Neural cell (in vitro differentiated cells): ENCODE results near the gene CYP39A1. TPM values are rescaled to one million over a fixed set of nuclear protein-coding genes. Genes with fewer than 3 reads are reported as not detected.
A peak's percentile ranks its signal among the peaks of the same experiment; 100 is the strongest.

Experiments
- H2AFZ ChIP-seq: fragments of 200-600, 300-800 bp; sonication (generic), shearing (Covaris generic); 2 replicates; pipeline ENCODE4 v1.6.0; 2014; ENCODE audit warnings: low read depth, mild to moderate bottlenecking, antibody characterized with exemption, low read length, moderate library complexity
- H3F3A ChIP-seq: fragments of 200-600 bp; shearing (Covaris generic); 2 replicates; pipeline ENCODE4 v1.6.1; 2016; ENCODE audit warnings: mild to moderate bottlenecking, moderate library complexity, mixed read lengths, antibody characterized with exemption, low read length; ENCODE audit not compliant: insufficient read depth, poor library complexity, severe bottlenecking
- H3K27ac ChIP-seq: fragments of 200-600, 300-800 bp; sonication (generic), shearing (Covaris generic); 2 replicates; pipeline ENCODE4 v1.5.1; 2014; ENCODE audit warnings: mild to moderate bottlenecking, low read length, moderate library complexity
- H3K27me3 ChIP-seq: fragments of 300-800, 200-600 bp; sonication (generic), shearing (Covaris generic); 2 replicates; pipeline ENCODE4 v1.6.0; 2014; ENCODE audit warnings: mild to moderate bottlenecking, low read depth, low read length, moderate library complexity; ENCODE audit not compliant: insufficient read depth
- H3K36me3 ChIP-seq: fragments of 300-800, 200-600 bp; sonication (generic), shearing (Covaris generic); 2 replicates; pipeline ENCODE4 v1.5.1; 2014; ENCODE audit warnings: mild to moderate bottlenecking, antibody characterized with exemption, low read length, moderate library complexity; ENCODE audit not compliant: insufficient read depth
- H3K4me2 ChIP-seq: fragments of 300-800, 200-600 bp; sonication (generic), shearing (Covaris generic); 2 replicates; pipeline ENCODE4 v1.6.0; 2014; ENCODE audit warnings: mild to moderate bottlenecking, low read length
- H3K4me3 ChIP-seq: fragments of 300-800, 200-600 bp; sonication (generic), shearing (Covaris generic); 2 replicates; pipeline ENCODE4 v1.5.1; 2014; ENCODE audit warnings: mild to moderate bottlenecking, low read length, moderate library complexity
- H3K79me2 ChIP-seq: fragments of 200-600 bp; shearing (Covaris generic); replicated peaks from 2 replicates; pipeline ENCODE4 v1.6.0; 2014; ENCODE audit warnings: mild to moderate bottlenecking, low read length, moderate library complexity; ENCODE audit not compliant: insufficient read depth
- H3K9ac ChIP-seq: fragments of 300-800, 200-600 bp; sonication (generic), shearing (Covaris generic); 2 replicates; pipeline ENCODE4 v1.6.1; 2016; ENCODE audit warnings: mild to moderate bottlenecking, low read length, mixed read lengths
- H3K9me2 ChIP-seq: fragments of 200-600 bp; shearing (Covaris generic); 2 replicates; pipeline ENCODE4 v1.6.1; 2016; ENCODE audit warnings: mild to moderate bottlenecking, low read length, mixed read lengths; ENCODE audit not compliant: insufficient read depth
- H3K9me3 ChIP-seq: fragments of 200-600, 300-800 bp; sonication (generic), shearing (Covaris generic); 2 replicates; pipeline ENCODE4 v1.6.1; 2016; ENCODE audit warnings: mild to moderate bottlenecking, mixed run types, low read length, moderate library complexity, mixed read lengths
- H4K20me1 ChIP-seq: fragments of 200-600 bp; shearing (Covaris generic); 2 replicates; pipeline ENCODE4 v1.6.1; 2016; ENCODE audit warnings: mild to moderate bottlenecking, mixed run types; ENCODE audit not compliant: insufficient read depth
- CTCF ChIP-seq: fragments of 450-650 bp; IDR thresholded peaks from 2 replicates; pipeline ENCODE4 v1.5.1; 2014; ENCODE audit warnings: antibody characterized with exemption, mild to moderate bottlenecking, moderate library complexity; ENCODE audit not compliant: poor library complexity, severe bottlenecking
- EP300 ChIP-seq: fragments of 450-650 bp; conservative IDR thresholded peaks from 2 replicates; pipeline ENCODE4 v1.6.1; 2014; ENCODE audit warnings: antibody characterized with exemption, mild to moderate bottlenecking, moderate library complexity; ENCODE audit not compliant: poor library complexity, severe bottlenecking
- EZH2 ChIP-seq: fragments of 200-600, 300-800 bp; shearing (Covaris generic), sonication (generic); IDR thresholded peaks from 2 replicates; pipeline ENCODE4 v1.6.1; 2014; ENCODE audit warnings: antibody characterized with exemption, low read length, borderline replicate concordance, mild to moderate bottlenecking; ENCODE audit not compliant: insufficient read depth, poor library complexity, severe bottlenecking
- MXI1 ChIP-seq: fragments of 450-650 bp; conservative IDR thresholded peaks from 2 replicates; pipeline ENCODE4 v1.6.1; 2014; ENCODE audit warnings: antibody characterized with exemption, mild to moderate bottlenecking; ENCODE audit not compliant: poor library complexity, severe bottlenecking
- POLR2AphosphoS5 ChIP-seq: IDR thresholded peaks from 2 replicates; pipeline ENCODE4 v1.6.1; 2012
- RAD21 ChIP-seq: fragments of 450-650 bp; conservative IDR thresholded peaks from 2 replicates; pipeline ENCODE4 v1.6.1; 2014; ENCODE audit warnings: antibody characterized with exemption, mild to moderate bottlenecking, moderate library complexity
- REST ChIP-seq: IDR thresholded peaks from 2 replicates; pipeline ENCODE4 v1.6.1; 2012; ENCODE audit warnings: borderline replicate concordance
- SMC3 ChIP-seq: fragments of 450-650 bp; conservative IDR thresholded peaks from 2 replicates; pipeline ENCODE4 v1.6.1; 2014; ENCODE audit warnings: antibody characterized with exemption, mild to moderate bottlenecking, moderate library complexity; ENCODE audit not compliant: poor library complexity
- TAF1 ChIP-seq: IDR thresholded peaks from 2 replicates; pipeline ENCODE4 v1.6.1; 2012; ENCODE audit warnings: low read depth
- polyA plus RNA-seq: library from polyadenylated mRNA; depleted of rRNA; stranded (reverse); fragments of >200 nt; gene quantifications from 2 replicates; pipeline ENCODE4 v1.2.3, GENCODE V29; 2014

The CYP39A1 gene
- polyA plus RNA-seq, 1 donor from 2014 or later: 1.4 TPM

- H3K27me3 ChIP-seq: no peaks in the 10 kb centered on the region
- H3K9me3 ChIP-seq: no peaks in the 10 kb centered on the region
- H3K36me3 ChIP-seq: no peaks in the 10 kb centered on the region
- H2AFZ ChIP-seq: no peak overlapping the region
- no peak overlapping the region for H3K4me2 ChIP-seq
- no peak overlapping the region for H3K27ac ChIP-seq
- H3K79me2 ChIP-seq: no peaks in the 10 kb centered on the region
- H3K4me3 ChIP-seq: no peak overlapping the region
- H3K9me2 ChIP-seq: no peaks in the 10 kb centered on the region
- H4K20me1 ChIP-seq: no peaks in the 10 kb centered on the region
- TF ChIP-seq REST: peak; percentile 76
- no peak for TF ChIP-seq CTCF
- no peak for TF ChIP-seq EP300
- no peak for TF ChIP-seq SMC3
- no peak for TF ChIP-seq POLR2AphosphoS5
- TF ChIP-seq RAD21: no peak
- TF ChIP-seq TAF1: no peak
- no peaks in the 10 kb centered on the region for H3F3A ChIP-seq
- H3K9ac ChIP-seq: no peak overlapping the region
Measured at GRCh38 chr6:46528961-46529750, 123.5 kb downstream of the CYP39A1 start.

DNA sequence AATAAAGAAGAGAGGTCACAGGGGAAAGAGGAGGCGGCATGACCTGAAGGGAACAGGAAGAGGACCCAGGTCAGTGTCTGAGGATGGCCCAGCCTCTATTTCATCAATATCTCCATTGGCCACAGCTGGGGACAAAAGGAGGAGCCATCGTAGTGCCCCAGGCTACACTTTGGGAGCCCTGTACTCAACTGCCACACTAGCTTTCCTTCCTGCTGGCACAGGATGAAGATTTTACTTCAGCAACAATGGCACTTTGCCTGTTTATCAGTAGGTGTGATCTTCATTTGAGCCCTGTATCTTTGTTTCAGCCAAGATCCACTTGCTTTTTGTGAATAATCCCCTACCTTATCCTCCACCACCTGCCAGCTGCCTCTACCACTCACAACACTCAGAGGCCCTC lies 126.0 kb downstream of the CYP39A1 start:
- Histone ChIP-seq H4K20me1 (no peaks in the 10 kb centered on the region), H3K27ac (no peak overlapping the region), H3K36me3 (no peaks in the 10 kb centered on the region), H3K9me3 (no peaks in the 10 kb centered on the region), H3F3A (no peaks in the 10 kb centered on the region), H3K79me2 (no peaks in the 10 kb centered on the region), H3K4me2 (no peak overlapping the region), H3K4me3 (no peak overlapping the region), H2AFZ (no peak overlapping the region), H3K9me2 (no peaks in the 10 kb centered on the region), H3K9ac (no peak overlapping the region), H3K27me3 (no peaks in the 10 kb centered on the region)
- TF ChIP-seq EP300 (no peak), EZH2 (no peak), SMC3 (no peak), POLR2AphosphoS5 (no peak), REST (no peak), MXI1 (no peak), CTCF (no peak)
